Fibroblast of lung (primary cell): Measurements from ENCODE around the gene WIPF2.

Experiments used
- EZH2 ChIP-seq: IDR thresholded peaks from 2 replicates; pipeline ENCODE4 v1.5.1; 2012; ENCODE audit warnings: low read length, control low read depth, mild to moderate bottlenecking; ENCODE audit errors: missing control alignments
- TF ChIP-seq, protein P1 (sequence below), 2 donors: IDR thresholded peaks in 1 of 2; conservative IDR thresholded peaks in 1 of 2; 1 replicate in 1 of 2; 2 replicates in 1 of 2; pipeline ENCODE4 v1.5.1; 2011 to 2012; ENCODE audit warnings: low read length in 2 of 2, control low read depth in 1 of 2, inconsistent platforms in 1 of 2, low read depth in 1 of 2, mild to moderate bottlenecking in 1 of 2

- TF ChIP-seq, protein P1, sequence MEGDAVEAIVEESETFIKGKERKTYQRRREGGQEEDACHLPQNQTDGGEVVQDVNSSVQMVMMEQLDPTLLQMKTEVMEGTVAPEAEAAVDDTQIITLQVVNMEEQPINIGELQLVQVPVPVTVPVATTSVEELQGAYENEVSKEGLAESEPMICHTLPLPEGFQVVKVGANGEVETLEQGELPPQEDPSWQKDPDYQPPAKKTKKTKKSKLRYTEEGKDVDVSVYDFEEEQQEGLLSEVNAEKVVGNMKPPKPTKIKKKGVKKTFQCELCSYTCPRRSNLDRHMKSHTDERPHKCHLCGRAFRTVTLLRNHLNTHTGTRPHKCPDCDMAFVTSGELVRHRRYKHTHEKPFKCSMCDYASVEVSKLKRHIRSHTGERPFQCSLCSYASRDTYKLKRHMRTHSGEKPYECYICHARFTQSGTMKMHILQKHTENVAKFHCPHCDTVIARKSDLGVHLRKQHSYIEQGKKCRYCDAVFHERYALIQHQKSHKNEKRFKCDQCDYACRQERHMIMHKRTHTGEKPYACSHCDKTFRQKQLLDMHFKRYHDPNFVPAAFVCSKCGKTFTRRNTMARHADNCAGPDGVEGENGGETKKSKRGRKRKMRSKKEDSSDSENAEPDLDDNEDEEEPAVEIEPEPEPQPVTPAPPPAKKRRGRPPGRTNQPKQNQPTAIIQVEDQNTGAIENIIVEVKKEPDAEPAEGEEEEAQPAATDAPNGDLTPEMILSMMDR (conservative IDR thresholded peaks at IDR 0.05 in 1 of 2, IDR thresholded peaks at IDR 0.05 in 1 of 2; ENCODE audit: low read depth in 1 of 2, low read length in 2 of 2), result no peak
- no peak for TF ChIP-seq EZH2
Observed at GRCh38 chr17:40315206-40315605, 96.1 kb downstream of the WIPF2 start.
